HEK293 (cell line): ENCODE data around the gene MTMR11.

Experiments used
- CTCF ChIA-PET: fragments of 350-600 bp; formaldehyde crosslinking; extraction: SDS; loops from one replicate; lab custom pipeline; 2021; ENCODE audit warnings: antibody characterized with exemption; lab: Yijun Ruan, JAX
- POLR2A ChIA-PET: fragments of 300-600 bp; formaldehyde crosslinking; extraction: SDS; loops from one replicate; lab custom pipeline; 2020; ENCODE audit warnings: antibody characterized with exemption, inconsistent platforms; lab: Yijun Ruan, JAX
- H3K27ac ChIP-seq: fragments of 200-500 bp; sonication (Bioruptor generic); 2 replicates; pipeline ENCODE4 v1.5.1; 2014; ENCODE audit warnings: low read depth, low read length, control low read depth, inconsistent platforms; ENCODE audit errors: extremely low read depth
- H3K36me3 ChIP-seq, 2 experiments: fragments of 200-500 bp in 1 of 2; sonication (Bioruptor generic) in 1 of 2; 1 replicate in 1 of 2; 2 replicates in 1 of 2; pipeline ENCODE4 v1.5.1; 2014 to 2017; ENCODE audit warnings: inconsistent platforms in 2 of 2, low read length in 2 of 2; ENCODE audit not compliant: control insufficient read depth in 2 of 2, insufficient read depth in 1 of 2
- H3K4me1 ChIP-seq: fragments of 200-500 bp; sonication (Bioruptor generic); 2 replicates; pipeline ENCODE4 v1.5.1; 2014; ENCODE audit warnings: mild to moderate bottlenecking, low read length, inconsistent platforms; ENCODE audit not compliant: control insufficient read depth, insufficient read depth
- H3K4me3 ChIP-seq: 2 replicates; pipeline ENCODE4 v1.5.1; 2011; ENCODE audit warnings: low read depth, mild to moderate bottlenecking, control low read depth, low read length, moderate library complexity
- H3K9me3 ChIP-seq: fragments of 200-500 bp; sonication (Bioruptor generic); 2 replicates; pipeline ENCODE4 v1.5.1; 2014; ENCODE audit warnings: low read depth, low read length, inconsistent platforms; ENCODE audit not compliant: control insufficient read depth, insufficient read depth
- BCL11A ChIP-seq: fragments of 450-650 bp; formaldehyde crosslinking; IDR thresholded peaks from 2 replicates; pipeline ENCODE4 v1.5.1; 2016; ENCODE audit warnings: low read depth, missing biosample characterization, missing genetic modification characterization
- BCL11B ChIP-seq: fragments of 450-650 bp; formaldehyde crosslinking; IDR thresholded peaks from 2 replicates; pipeline ENCODE4 v1.5.1; 2016; ENCODE audit warnings: low read depth, missing biosample characterization, missing genetic modification characterization
- EGR2 ChIP-seq: fragments of 450-650 bp; formaldehyde crosslinking; IDR thresholded peaks from 2 replicates; pipeline ENCODE4 v1.5.1; 2016; ENCODE audit warnings: low read depth, missing biosample characterization, missing genetic modification characterization
- GLIS1 ChIP-seq: fragments of 450-650 bp; formaldehyde crosslinking; IDR thresholded peaks from 2 replicates; pipeline ENCODE4 v1.5.1; 2016; ENCODE audit warnings: missing biosample characterization, missing genetic modification characterization
- PBX3 ChIP-seq: sonication (generic); formaldehyde crosslinking; IDR thresholded peaks from 2 replicates; pipeline ENCODE4 v1.8.1; 2022; ENCODE audit warnings: mild to moderate bottlenecking, moderate library complexity, missing genetic modification reagents
- PRDM1 ChIP-seq: fragments of 450-650 bp; formaldehyde crosslinking; IDR thresholded peaks from 2 replicates; pipeline ENCODE4; 2016; ENCODE audit warnings: missing biosample characterization, missing genetic modification characterization
- TCF7L2 ChIP-seq: IDR thresholded peaks from 2 replicates; pipeline ENCODE4 v1.6.1; 2011; ENCODE audit warnings: low read depth, mild to moderate bottlenecking, inconsistent platforms, low read length, moderate library complexity, borderline replicate concordance
- ZBTB17 ChIP-seq: fragments of 450-650 bp; formaldehyde crosslinking; IDR thresholded peaks from 2 replicates; pipeline ENCODE4 v1.5.1; 2016; ENCODE audit warnings: missing biosample characterization, missing genetic modification characterization
- ZBTB44 ChIP-seq: fragments of 450-650 bp; IDR thresholded peaks from 2 replicates; pipeline ENCODE4 v1.5.1; 2018; ENCODE audit warnings: missing biosample characterization, mild to moderate bottlenecking, missing genetic modification characterization
- ZFP69B ChIP-seq: fragments of 450-650 bp; formaldehyde crosslinking; IDR thresholded peaks from 2 replicates; pipeline ENCODE4 v1.5.1; 2016; ENCODE audit warnings: missing biosample characterization, missing genetic modification characterization
- ZIC2 ChIP-seq: fragments of 450-650 bp; formaldehyde crosslinking; IDR thresholded peaks from 2 replicates; pipeline ENCODE4 v1.5.1; 2016; ENCODE audit warnings: missing biosample characterization, missing genetic modification characterization
- ZNF114 ChIP-seq: fragments of 450-650 bp; formaldehyde crosslinking; IDR thresholded peaks from 2 replicates; pipeline ENCODE4 v1.5.0; 2017; ENCODE audit warnings: missing biosample characterization, missing genetic modification characterization
- ZNF133 ChIP-seq: fragments of 450-650 bp; formaldehyde crosslinking; IDR thresholded peaks from 2 replicates; pipeline ENCODE4 v1.5.1; 2016; ENCODE audit warnings: missing biosample characterization, missing genetic modification characterization
- ZNF138 ChIP-seq: fragments of 450-650 bp; formaldehyde crosslinking; IDR thresholded peaks from 2 replicates; pipeline ENCODE4 v1.5.1; 2016; ENCODE audit warnings: missing biosample characterization, missing genetic modification characterization, borderline replicate concordance
- ZNF214 ChIP-seq: fragments of 450-650 bp; formaldehyde crosslinking; IDR thresholded peaks from 2 replicates; pipeline ENCODE4 v1.5.1; 2017; ENCODE audit warnings: missing biosample characterization, mild to moderate bottlenecking, missing genetic modification characterization, borderline replicate concordance
- ZNF266 ChIP-seq: fragments of 450-650 bp; formaldehyde crosslinking; IDR thresholded peaks from 2 replicates; pipeline ENCODE4 v1.5.1; 2016; ENCODE audit warnings: missing biosample characterization, missing genetic modification characterization, low read depth
- ZNF354C ChIP-seq: fragments of 450-650 bp; formaldehyde crosslinking; IDR thresholded peaks from 2 replicates; pipeline ENCODE4 v1.5.1; 2016; ENCODE audit warnings: missing biosample characterization, missing genetic modification characterization, low read depth, borderline replicate concordance
- ZNF398 ChIP-seq: fragments of 450-650 bp; formaldehyde crosslinking; IDR thresholded peaks from 2 replicates; pipeline ENCODE4 v1.5.1; 2017; ENCODE audit warnings: missing biosample characterization, missing genetic modification characterization
- ZNF488 ChIP-seq: fragments of 450-650 bp; formaldehyde crosslinking; IDR thresholded peaks from 2 replicates; pipeline ENCODE4 v1.5.1; 2016; ENCODE audit warnings: missing biosample characterization, missing genetic modification characterization
- ZNF623 ChIP-seq: fragments of 450-650 bp; formaldehyde crosslinking; IDR thresholded peaks from 2 replicates; pipeline ENCODE4 v1.5.1; 2016; ENCODE audit warnings: missing biosample characterization, missing genetic modification characterization
- ZNF692 ChIP-seq: fragments of 450-650 bp; formaldehyde crosslinking; IDR thresholded peaks from 2 replicates; pipeline ENCODE4 v1.5.1; 2016; ENCODE audit warnings: missing biosample characterization, missing genetic modification characterization
- ZSCAN18 ChIP-seq: fragments of 450-650 bp; formaldehyde crosslinking; IDR thresholded peaks from 2 replicates; pipeline ENCODE4 v1.5.1; 2016; ENCODE audit warnings: missing biosample characterization, missing genetic modification characterization

The MTMR11 gene

GRCh38 chr1:149906570-149907075, 30.1 kb downstream of the MTMR11 start:
- H3K4me3 ChIP-seq, result no peak overlapping the region
- ChIA-PET CTCF (interaction anchor here (1.3 kb wide), 1 partner anchor 258 kb away, joined by 5 read pairs; no protein-coding TSS in a partner anchor), POLR2A (interaction anchor here (0.6 kb wide), 1 partner anchor 32 kb away, joined by 3 read pairs; no protein-coding TSS in a partner anchor)
- H3K9me3 ChIP-seq, result no peaks in the 10 kb centered on the region
- TF ChIP-seq ZNF354C (tag by site-specific recombination), result no peak
- no peak for TF ChIP-seq ZNF214 (tag by site-specific recombination)
- TF ChIP-seq BCL11A (tag by site-specific recombination), result no peak
- no peak for TF ChIP-seq TCF7L2
- no peak for TF ChIP-seq ZSCAN18 (tag by site-specific recombination)
- no peak for TF ChIP-seq ZFP69B
- no peak for TF ChIP-seq BCL11B (tag by site-specific recombination)
- TF ChIP-seq ZNF138 (tag by site-specific recombination), result no peak
- no peak for TF ChIP-seq ZNF692 (tag by site-specific recombination)
- no peak for TF ChIP-seq PBX3 (CRISPR knock-in tag)
- TF ChIP-seq PRDM1, result no peak
- no peak for TF ChIP-seq ZNF623 (tag by site-specific recombination)
- TF ChIP-seq ZNF133 (tag by site-specific recombination), result no peak
- TF ChIP-seq ZIC2, result no peak
- no peak for TF ChIP-seq ZNF488 (tag by site-specific recombination)
- no peak for TF ChIP-seq EGR2
- no peak for TF ChIP-seq ZNF266 (tag by site-specific recombination)
- peaks cover 3 to 80% of the 10 kb centered on the region in 2 experiments; a peak in 2 of 3 replicates for H3K36me3 ChIP-seq
- no peaks in the 10 kb centered on the region for H3K4me1 ChIP-seq
- no peak overlapping the region for H3K27ac ChIP-seq

GRCh38 chr1:149903836-149904491, 32.7 kb downstream of the MTMR11 start:
- TF ChIP-seq PBX3 (CRISPR knock-in tag) (no peak), ZBTB44 (no peak), ZNF398 (peak; percentile 83), ZNF114 (tag by site-specific recombination) (no peak), ZBTB17 (tag by site-specific recombination) (0 out of 2 replicates have a peak, but pooled peaks have one; percentile 15), GLIS1 (0 out of 2 replicates have a peak, but pooled peaks have one; percentile 25)
- Histone ChIP-seq H3K27ac (no peak overlapping the region), H3K36me3 (peaks cover 0 to 56% of the 10 kb centered on the region in 2 experiments; a peak in 2 of 3 replicates), H3K4me1 (no peaks in the 10 kb centered on the region), H3K9me3 (no peaks in the 10 kb centered on the region), H3K4me3 (no peak overlapping the region)
- ChIA-PET POLR2A (interaction anchor here (1.4 to 1.9 kb wide), 2 partner anchors 12 to 17 kb away, joined by 3 to 6 read pairs; a partner anchor contains a TSS), CTCF (no interaction called here)
